Fibroblast of lung (primary cell): ENCODE results near the gene SLC6A4. TPM values are rescaled to one million over a fixed set of nuclear protein-coding genes. Genes with fewer than 3 reads are reported as not detected.

Source experiments
- DNase-seq, 2 donors: peaks; one replicate each; pipeline versions ENCODE4 v3.0.0 to v3.0.0-alpha.2; 2010; ENCODE audit warnings: low read depth in 2 of 2
- H2AFZ ChIP-seq: 2 replicates; pipeline ENCODE4 v1.5.1; 2012; ENCODE audit warnings: low read length, control low read depth, inconsistent platforms
- H3K27ac ChIP-seq: 2 replicates; pipeline ENCODE4 v1.5.1; 2011; ENCODE audit warnings: low read length, control low read depth; ENCODE audit not compliant: insufficient read depth
- H3K27me3 ChIP-seq: 2 replicates; pipeline ENCODE4 v1.5.1; 2011; ENCODE audit warnings: mild to moderate bottlenecking, low read length; ENCODE audit not compliant: control insufficient read depth, insufficient read depth
- H3K36me3 ChIP-seq: 2 replicates; pipeline ENCODE4 v1.5.1; 2011; ENCODE audit warnings: low read length; ENCODE audit not compliant: control insufficient read depth, insufficient read depth
- H3K4me1 ChIP-seq: 2 replicates; pipeline ENCODE4 v1.5.1; 2011; ENCODE audit warnings: low read length; ENCODE audit not compliant: control insufficient read depth, insufficient read depth; ENCODE audit errors: extremely low read depth
- H3K4me2 ChIP-seq: 2 replicates; pipeline ENCODE4 v1.5.1; 2011; ENCODE audit warnings: low read length, control low read depth; ENCODE audit not compliant: insufficient read depth; ENCODE audit errors: extremely low read depth
- H3K4me3 ChIP-seq, 4 experiments: fragments of 200-600 bp in 1 of 4; sonication (generic) in 1 of 4; replicated peaks in 1 of 4; 2 replicates each; pipeline ENCODE4 v1.5.1; 2011 to 2016; ENCODE audit warnings: low read length in 4 of 4, low read depth in 3 of 4, mild to moderate bottlenecking in 3 of 4, control low read depth in 2 of 4, inconsistent platforms in 1 of 4, mixed read lengths in 1 of 4; ENCODE audit not compliant: insufficient read depth in 1 of 4; ENCODE audit errors: control extremely low read depth in 1 of 4
- H3K79me2 ChIP-seq: 2 replicates; pipeline ENCODE4 v1.5.1; 2012; ENCODE audit warnings: mild to moderate bottlenecking, low read length, inconsistent platforms; ENCODE audit not compliant: control insufficient read depth, insufficient read depth
- H3K9ac ChIP-seq: 2 replicates; pipeline ENCODE4 v1.5.1; 2011; ENCODE audit warnings: mild to moderate bottlenecking, low read length, control low read depth; ENCODE audit not compliant: insufficient read depth
- H3K9me3 ChIP-seq: 2 replicates; pipeline ENCODE4 v1.5.1; 2012; ENCODE audit warnings: low read depth, low read length; ENCODE audit not compliant: control insufficient read depth, insufficient read depth
- H4K20me1 ChIP-seq: 2 replicates; pipeline ENCODE4 v1.5.1; 2011; ENCODE audit warnings: low read length; ENCODE audit not compliant: control insufficient read depth, insufficient read depth; ENCODE audit errors: extremely low read depth
- EZH2 ChIP-seq: IDR thresholded peaks from 2 replicates; pipeline ENCODE4 v1.5.1; 2012; ENCODE audit warnings: low read length, control low read depth, mild to moderate bottlenecking; ENCODE audit errors: missing control alignments
- polyA plus RNA-seq, 2 donors: library from polyadenylated mRNA; depleted of rRNA in 1 of 2; stranded (reverse) in 1 of 2; unstranded in 1 of 2; fragments of >200 nt; gene quantifications; 2 replicates each; pipeline ENCODE4 v1.2.1, GENCODE V29; 2011 to 2012; ENCODE audit warnings: missing spikeins in 1 of 2
- total RNA-seq: library from RNA; depleted of rRNA; stranded (reverse); fragments of >200 nt; gene quantifications from 2 replicates; pipeline ENCODE4 v1.2.1, GENCODE V29; 2014
- TF ChIP-seq, protein P1 (sequence below), 2 donors: IDR thresholded peaks in 1 of 2; conservative IDR thresholded peaks in 1 of 2; 1 replicate in 1 of 2; 2 replicates in 1 of 2; pipeline ENCODE4 v1.5.1; 2011 to 2012; ENCODE audit warnings: low read length in 2 of 2, control low read depth in 1 of 2, inconsistent platforms in 1 of 2, low read depth in 1 of 2, mild to moderate bottlenecking in 1 of 2

SLC6A4 gene
- total and polyA plus RNA-seq, 2 donors (not counting 1 experiment from before 2014, with no cell fraction given) = not detected

DNA sequence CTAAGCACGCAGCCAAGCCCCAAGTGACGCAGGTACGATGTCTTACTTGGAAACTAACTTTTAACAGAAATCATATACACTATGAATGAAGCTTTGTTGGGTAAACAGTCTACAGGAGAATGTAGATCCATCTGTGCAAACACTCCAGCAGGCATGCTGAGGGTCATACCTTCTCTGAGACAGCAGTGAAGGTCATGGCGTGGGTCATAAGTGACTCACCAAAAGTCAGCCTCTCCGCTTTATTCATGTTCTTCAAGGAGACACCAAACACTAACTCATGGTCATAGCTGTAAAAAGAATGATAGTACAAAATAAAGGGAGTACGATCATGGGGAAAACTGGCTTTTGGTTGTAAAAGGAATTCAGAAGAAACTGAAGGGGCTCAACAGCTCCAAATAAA is 35.6 kb upstream of the SLC6A4 start:
- Histone ChIP-seq H3K4me3 (no peak overlapping the region), H3K4me2 (no peak overlapping the region), H3K79me2 (no peaks in the 10 kb centered on the region), H3K27me3 (no peaks in the 10 kb centered on the region), H3K36me3 (peaks cover 6% of the 10 kb centered on the region), H3K27ac (no peak overlapping the region), H3K4me1 (no peaks in the 10 kb centered on the region), H2AFZ (no peak overlapping the region), H3K9me3 (no peaks in the 10 kb centered on the region), H4K20me1 (no peaks in the 10 kb centered on the region), H3K9ac (no peak overlapping the region)
- TF ChIP-seq EZH2 = no peak
- TF ChIP-seq, protein P1, sequence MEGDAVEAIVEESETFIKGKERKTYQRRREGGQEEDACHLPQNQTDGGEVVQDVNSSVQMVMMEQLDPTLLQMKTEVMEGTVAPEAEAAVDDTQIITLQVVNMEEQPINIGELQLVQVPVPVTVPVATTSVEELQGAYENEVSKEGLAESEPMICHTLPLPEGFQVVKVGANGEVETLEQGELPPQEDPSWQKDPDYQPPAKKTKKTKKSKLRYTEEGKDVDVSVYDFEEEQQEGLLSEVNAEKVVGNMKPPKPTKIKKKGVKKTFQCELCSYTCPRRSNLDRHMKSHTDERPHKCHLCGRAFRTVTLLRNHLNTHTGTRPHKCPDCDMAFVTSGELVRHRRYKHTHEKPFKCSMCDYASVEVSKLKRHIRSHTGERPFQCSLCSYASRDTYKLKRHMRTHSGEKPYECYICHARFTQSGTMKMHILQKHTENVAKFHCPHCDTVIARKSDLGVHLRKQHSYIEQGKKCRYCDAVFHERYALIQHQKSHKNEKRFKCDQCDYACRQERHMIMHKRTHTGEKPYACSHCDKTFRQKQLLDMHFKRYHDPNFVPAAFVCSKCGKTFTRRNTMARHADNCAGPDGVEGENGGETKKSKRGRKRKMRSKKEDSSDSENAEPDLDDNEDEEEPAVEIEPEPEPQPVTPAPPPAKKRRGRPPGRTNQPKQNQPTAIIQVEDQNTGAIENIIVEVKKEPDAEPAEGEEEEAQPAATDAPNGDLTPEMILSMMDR (conservative IDR thresholded peaks at IDR 0.05 in 1 of 2, IDR thresholded peaks at IDR 0.05 in 1 of 2; ENCODE audit: low read depth in 1 of 2, low read length in 2 of 2) = no peak
- DNase-seq = peak; percentile 31 to 50

- Histone ChIP-seq H4K20me1 (no peaks in the 10 kb centered on the region), H3K79me2 (no peaks in the 10 kb centered on the region), H3K4me1 (no peaks in the 10 kb centered on the region), H3K4me3 (no peak overlapping the region), H3K27me3 (no peaks in the 10 kb centered on the region), H2AFZ (no peak overlapping the region), H3K4me2 (no peak overlapping the region), H3K27ac (no peak overlapping the region), H3K36me3 (peaks cover 4% of the 10 kb centered on the region), H3K9me3 (no peaks in the 10 kb centered on the region), H3K9ac (no peak overlapping the region)
- peak in 1 of 2 donors; percentile 69 for DNase-seq
- no peak for TF ChIP-seq EZH2
- TF ChIP-seq, protein P1 (conservative IDR thresholded peaks at IDR 0.05 in 1 of 2, IDR thresholded peaks at IDR 0.05 in 1 of 2; ENCODE audit: low read depth in 1 of 2, low read length in 2 of 2) = no peak
Observed at GRCh38 chr17:30267625-30268024, 32.1 kb upstream of the SLC6A4 start.

DNA sequence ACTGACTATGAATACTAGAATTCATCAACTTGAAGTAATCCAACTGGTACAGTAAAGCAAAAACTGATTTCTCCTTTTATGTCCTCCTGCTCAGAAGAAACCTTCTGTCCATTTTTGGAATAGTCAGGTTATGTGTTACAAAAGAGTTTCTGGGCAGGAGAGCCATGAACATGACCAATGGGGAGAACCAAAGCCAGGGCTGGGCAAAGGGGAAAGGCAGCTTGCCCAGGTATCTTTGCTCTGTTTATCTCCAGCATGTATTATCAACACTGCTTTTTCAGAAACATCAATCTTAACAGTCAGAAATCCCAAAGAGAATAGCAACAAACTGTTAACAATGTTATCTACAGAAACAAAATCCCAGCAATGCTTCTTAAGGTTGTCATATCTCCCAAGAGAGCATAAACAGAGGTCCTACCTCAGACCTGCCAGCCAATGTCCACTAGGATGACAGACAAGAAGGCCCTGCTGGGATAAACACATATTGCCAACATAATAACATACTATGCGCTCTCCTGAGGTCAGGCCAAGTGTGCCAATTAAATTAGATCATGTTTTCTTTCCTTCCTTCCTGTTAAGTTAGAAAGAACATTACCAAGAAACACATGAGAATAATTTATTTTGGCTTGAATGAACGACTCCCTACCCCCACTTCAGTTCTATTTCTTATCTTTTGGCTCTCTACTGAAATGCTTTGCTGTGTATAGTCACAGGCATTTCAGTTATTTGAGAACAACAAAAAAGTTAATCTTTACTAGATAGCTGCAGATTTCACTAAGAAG is 28.2 kb upstream of the SLC6A4 start:
- Histone ChIP-seq H3K4me3 (no peak overlapping the region), H3K27ac (no peak overlapping the region)

More for the DNA sequence above, 28.2 kb upstream of the SLC6A4 start:
- peak in 1 of 2 donors; percentile 82 for DNase-seq
- Histone ChIP-seq H3K9ac (no peak overlapping the region), H3K27me3 (no peaks in the 10 kb centered on the region), H3K79me2 (no peaks in the 10 kb centered on the region), H3K4me1 (no peaks in the 10 kb centered on the region), H4K20me1 (no peaks in the 10 kb centered on the region), H3K4me2 (no peak overlapping the region), H2AFZ (no peak overlapping the region), H3K9me3 (no peaks in the 10 kb centered on the region), H3K36me3 (no peaks in the 10 kb centered on the region)
- TF ChIP-seq, protein P1 (conservative IDR thresholded peaks at IDR 0.05 in 1 of 2, IDR thresholded peaks at IDR 0.05 in 1 of 2; ENCODE audit: low read depth in 1 of 2, low read length in 2 of 2) = no peak
- no peak for TF ChIP-seq EZH2
